GM18867 (cell line): ENCODE results near the gene CNOT6.
"Not testable (repeated sequence)": the region's sequence is repeated elsewhere in the genome, so short reads cannot be mapped to it uniquely, and the experiment has no call there.

Experiments used
- ATAC-seq: cut with Tn5 transposase; IDR thresholded peaks from one replicate; pipeline ENCODE4 v1.9.1; 2021; ENCODE audit warnings: mild to moderate bottlenecking, moderate library complexity; ENCODE audit not compliant: unreplicated experiment

CNOT6 gene

DNA sequence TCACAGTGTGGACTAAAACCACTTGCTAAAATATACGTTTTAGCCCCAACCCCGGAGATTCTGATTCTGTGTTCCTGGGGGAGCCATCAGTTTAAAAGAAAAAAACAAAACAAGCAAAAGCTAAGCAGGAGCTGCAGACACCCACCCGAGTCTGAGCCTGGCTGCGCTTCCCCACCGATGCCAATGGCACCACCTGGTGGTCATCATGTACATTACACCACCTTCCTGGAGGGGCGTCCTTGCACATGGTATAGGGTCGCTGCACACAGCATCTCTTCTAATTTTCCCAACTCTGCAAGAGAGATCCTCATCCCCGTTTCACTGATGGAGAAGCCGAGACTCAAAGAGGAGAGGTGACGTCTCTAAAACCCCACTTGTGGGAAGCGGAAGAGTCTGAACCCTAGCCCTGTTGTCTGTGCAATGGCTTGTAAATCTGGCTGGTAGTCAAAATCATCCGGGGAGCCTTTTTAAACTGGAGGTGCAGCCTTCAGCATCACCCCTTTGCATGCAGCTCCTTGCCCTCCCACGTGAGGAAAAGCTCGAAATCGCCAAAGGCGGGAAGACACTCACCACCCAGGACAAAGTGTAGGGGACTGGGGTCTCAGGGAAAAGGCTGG, 23.1 kb upstream of the CNOT6 start:
- ATAC-seq, result peak; percentile 51

GRCh38 chr5:180471866-180472265, 22.3 kb upstream of the CNOT6 start:
- ATAC-seq, result no peak

DNA sequence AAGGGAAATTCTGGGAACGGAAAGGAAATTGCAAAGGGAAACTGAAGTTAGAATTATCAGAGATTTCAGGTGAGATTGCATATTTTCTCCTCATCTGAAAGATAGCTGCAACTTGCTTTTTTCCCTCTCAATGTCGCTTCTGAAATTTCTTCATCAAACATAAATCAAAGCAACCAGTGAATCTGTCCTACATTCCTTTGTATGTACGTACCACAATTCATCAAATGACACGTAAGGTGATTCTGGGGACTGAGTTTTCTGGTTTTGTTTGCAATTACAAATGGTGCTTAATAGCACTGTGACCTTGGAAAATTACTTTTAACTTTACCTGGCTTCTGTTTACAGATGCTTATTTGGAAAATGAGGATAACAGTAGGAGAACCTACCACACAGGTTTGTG, 21.9 kb upstream of the CNOT6 start:
- no peak for ATAC-seq

GRCh38 chr5:180473386-180473785, 20.8 kb upstream of the CNOT6 start:
- not testable (repeated sequence) for ATAC-seq

GRCh38 chr5:180474569-180474968, 19.6 kb upstream of the CNOT6 start:
- ATAC-seq, result no peak

DNA sequence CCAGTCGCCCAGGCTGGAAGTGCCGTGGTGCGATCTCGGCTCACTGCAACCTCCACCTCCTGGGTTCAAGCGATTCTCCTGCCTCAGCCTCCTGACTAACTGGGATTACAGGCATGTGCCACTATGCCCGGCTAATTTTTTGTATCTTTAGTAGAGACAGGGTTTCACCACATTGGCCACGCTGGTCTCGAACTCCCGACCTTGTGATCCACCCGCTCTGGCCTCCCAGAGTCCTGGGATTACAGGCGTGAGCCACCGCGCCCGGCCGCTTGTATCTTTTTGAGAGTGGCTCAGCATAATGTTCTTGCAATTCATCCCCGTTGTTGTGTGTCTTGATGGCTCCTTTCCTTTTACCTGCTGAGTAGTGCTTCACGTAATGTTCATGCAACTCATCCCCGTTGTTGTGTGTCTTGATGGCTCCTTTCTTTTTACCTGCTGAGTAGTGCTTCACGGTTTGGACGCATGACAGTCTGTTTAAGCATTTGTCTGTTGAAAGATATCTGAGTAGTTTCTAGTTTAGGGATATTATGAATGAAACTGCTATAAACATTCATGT, 18.1 kb upstream of the CNOT6 start:
- ATAC-seq, result not testable (repeated sequence)

DNA sequence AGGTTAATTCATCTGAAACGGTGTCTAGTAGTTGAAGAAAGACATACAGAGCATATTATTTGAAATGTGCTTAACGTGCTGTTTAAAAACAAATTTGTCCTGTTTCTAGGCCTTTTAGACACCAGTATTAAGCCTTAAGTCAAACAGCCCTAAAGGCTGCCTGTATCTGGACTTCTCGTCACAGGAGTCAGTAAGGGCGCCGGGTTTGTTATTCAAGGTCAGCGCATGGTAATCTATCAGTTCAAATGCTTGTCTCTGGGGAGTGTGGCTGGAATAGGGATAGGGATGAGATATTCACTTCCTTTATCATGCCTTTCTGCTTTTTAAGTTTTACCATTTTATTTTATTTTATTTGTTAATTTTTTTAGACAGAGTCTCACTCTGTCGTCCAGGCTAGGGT, 9.4 kb upstream of the CNOT6 start:
- no peak for ATAC-seq

- ATAC-seq, result no peak
Measured at GRCh38 chr5:180486636-180487149, 7.5 kb upstream of the CNOT6 start.

- no peak for ATAC-seq
Measured at GRCh38 chr5:180487556-180487955, 6.6 kb upstream of the CNOT6 start.

DNA sequence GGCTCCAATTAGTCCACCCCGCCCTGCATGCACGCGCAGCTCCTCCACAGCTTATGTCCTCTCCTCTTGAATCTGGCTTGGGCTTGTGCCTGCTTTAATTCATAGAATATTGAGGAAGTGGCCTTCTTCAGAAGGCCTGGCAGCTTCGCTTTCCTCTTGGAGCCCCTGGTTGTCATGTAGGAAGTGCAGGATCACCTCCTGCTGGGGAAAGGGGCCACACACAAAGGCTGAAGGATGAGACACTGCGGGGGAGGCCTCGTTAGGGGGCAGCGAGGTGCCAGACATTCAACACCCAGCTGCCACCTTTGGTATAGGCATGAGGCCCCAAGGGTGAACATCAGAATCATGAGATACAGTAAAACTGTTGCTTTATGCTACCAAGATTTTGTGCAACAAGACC, 2.7 kb upstream of the CNOT6 start:
- ATAC-seq, result no peak

DNA sequence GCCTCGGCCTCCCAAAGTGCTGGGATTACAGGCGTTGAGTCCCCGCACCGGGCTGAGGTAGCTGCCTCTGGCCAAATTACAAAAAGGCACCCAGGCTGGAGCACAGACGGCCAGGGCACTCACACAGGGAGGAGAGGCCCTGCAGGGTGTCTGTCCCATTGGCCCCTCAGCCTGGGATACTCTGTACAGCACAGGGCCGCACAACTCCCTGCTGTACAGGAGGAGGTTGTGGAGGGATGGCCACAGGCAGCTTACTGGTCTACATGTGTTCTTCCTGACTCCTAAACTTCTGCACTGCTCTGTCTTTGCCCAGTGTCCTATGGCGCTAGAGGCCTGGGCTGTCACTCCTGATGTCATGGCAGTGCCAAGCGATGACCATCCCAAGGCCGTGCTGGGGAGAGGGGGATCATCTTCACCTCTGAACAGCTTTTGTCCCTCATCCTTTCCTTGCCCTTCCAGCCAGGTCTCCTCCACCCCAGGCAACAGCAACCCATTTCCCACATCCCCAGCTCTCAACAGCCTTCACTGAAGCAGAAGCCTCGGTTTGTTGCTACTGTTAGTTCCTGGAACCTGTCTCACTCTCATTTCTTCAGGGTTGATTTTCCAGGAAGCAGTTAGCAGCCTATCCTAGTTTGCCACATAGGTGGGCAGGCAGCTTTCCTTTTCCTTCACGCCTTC, 1.8 kb upstream of the CNOT6 start:
- ATAC-seq, result no peak

DNA sequence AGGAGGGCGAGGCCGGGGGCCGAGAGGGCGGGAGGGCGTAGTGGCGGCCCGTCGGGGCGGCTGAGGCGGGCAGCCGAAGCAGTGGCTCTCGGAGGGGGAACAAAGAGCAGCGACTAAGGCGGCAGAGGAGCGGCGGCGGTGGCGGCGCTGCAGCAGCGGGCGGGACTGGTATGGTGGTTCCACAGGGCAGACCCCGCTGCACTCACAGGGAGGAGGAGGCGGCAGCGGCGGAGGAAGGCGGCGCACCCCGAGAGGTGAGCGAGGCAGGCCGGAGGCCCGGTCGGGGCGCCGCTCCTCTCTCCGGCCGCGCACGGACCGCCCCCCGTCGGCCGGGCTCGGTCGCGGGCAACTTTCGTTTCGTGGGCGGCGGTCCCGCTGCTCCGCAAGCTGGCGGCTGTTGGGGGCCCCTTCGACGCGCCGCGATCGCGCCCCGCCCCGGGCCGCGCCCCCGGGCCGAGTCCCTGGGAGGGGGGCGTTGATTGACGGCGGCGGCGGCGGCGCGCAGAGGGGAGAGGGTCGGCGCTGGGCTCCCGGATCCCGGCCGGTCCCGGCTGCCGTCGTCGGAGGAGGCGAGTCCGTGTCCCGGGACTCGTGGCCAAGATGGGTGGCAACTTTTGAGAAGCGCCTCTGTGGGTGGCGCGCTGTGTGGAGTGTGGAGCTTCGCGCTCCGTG, 467 bp downstream of the CNOT6 start:
- peak; percentile 32 for ATAC-seq

DNA sequence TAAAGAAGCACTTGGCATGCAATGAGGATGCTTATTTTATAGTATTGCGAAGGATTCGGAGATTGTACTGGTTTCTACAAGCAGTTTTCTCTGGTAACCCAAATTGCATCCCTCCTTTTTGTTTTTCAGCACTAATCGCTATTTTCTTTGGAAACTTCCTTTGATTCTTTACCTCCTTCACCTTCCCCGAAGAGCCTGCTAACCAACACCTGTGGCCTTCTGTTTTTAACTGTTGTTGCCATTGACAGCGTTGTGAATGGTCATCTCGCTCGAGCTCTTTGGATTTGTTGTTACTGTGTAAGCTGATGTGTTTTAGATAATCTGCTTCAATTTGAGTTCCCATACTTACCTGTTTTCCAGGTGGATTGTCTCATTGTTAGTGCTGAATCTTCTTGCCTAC, 1.1 kb downstream of the CNOT6 start:
- ATAC-seq, result no peak

- ATAC-seq, result no peak
Measured at GRCh38 chr5:180495991-180496741, 2.0 kb downstream of the CNOT6 start.

DNA sequence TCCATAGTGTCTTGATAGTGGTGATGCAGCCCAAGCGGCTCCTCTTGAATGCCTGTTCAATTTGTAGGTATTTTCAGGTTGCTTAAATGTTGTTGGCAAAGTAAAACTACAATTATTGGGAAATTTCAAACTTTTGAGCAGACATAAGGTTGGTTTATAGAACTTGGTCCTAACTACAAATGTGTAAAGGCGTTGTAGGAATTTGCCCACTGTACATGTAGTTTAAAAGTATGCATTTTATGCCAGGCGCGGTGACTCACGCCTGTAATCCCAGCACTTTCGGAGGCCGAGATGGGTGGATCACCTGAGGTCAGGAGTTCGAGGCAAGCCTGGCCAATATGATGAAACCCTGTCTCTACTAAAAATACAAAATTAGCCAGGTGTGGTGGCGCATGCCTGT, 2.6 kb downstream of the CNOT6 start:
- not testable (repeated sequence) for ATAC-seq

- ATAC-seq, result not testable (repeated sequence)
Measured at GRCh38 chr5:180497865-180498264, 3.7 kb downstream of the CNOT6 start.

DNA sequence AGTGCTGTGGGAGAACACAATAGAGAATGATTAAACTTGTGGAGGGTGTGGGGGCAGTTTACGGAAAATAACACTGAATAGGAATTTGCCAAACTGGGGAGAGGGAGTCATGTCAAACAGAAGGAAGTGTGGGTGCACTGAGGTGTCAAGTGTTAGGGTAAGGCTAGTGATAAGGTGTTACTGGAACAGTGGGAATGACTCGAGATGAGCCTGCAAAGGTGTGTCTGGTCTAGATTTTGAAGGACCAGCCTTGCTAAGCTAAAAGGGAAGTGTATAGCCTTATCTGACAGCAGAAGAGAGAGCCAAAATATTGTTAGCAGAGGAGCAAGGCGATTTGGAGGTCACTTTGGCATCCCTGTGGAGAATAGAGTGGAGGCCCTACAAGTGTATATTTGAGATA, 4.2 kb downstream of the CNOT6 start:
- no peak for ATAC-seq

GRCh38 chr5:180499684-180500083, 5.5 kb downstream of the CNOT6 start:
- ATAC-seq, result no peak

DNA sequence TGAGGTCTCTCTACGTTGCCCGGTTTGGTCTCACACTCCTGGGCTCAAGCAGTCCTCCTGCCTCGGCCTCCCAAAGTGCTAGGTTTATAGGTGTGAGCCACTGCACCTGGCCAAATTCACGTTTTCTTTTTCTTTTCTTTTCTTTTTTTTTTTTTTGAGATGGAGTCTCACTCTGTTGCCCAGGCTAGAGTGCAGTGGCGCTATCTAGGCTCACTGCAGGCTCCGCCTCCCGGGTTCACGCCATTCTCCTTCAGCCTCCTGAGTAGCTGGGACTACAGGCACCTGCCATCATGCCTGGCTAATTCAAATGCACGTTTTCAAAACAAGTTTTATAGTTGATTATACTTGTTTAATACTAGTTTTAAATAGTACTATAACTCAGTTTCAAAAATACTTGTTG, 6.1 kb downstream of the CNOT6 start:
- ATAC-seq, result not testable (repeated sequence)

DNA sequence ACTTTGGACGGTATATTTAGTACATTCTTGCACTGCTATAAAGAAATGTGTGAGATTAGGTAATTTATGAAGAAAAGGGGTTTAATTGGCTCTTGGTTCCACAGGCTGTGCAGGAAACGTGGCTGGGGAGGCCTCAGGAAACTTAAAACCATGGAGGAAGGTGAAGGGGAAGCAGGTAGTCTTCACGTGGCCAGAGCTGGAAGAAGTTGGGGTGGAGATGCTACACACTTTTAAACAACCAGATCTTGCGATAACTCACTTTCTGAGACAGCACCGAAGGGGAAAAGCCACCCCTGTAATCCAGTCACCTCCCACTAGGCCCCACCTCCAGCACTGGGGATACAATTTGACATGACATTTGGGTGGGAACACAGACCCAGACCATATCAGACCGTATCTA, 13.5 kb downstream of the CNOT6 start:
- ATAC-seq, result no peak

- ATAC-seq, result no peak
Measured at GRCh38 chr5:180515294-180515693, 21.1 kb downstream of the CNOT6 start.
